ENCODE data around the gene HSFY2. TPM values are rescaled to one million over a fixed set of nuclear protein-coding genes. Genes with fewer than 3 reads are reported as not detected.

Gene HSFY2
- total RNA-seq, 1 experiment from 2014 or later = not detected

Other genes with a start within 250 kb of the HSFY2 start
- not detected in 2 replicates for gene HSFY1, start 227.0 kb downstream of the HSFY2 start, total RNA-seq (2022)